ENCODE data around the gene NLRP12.

The NLRP12 gene

DNA sequence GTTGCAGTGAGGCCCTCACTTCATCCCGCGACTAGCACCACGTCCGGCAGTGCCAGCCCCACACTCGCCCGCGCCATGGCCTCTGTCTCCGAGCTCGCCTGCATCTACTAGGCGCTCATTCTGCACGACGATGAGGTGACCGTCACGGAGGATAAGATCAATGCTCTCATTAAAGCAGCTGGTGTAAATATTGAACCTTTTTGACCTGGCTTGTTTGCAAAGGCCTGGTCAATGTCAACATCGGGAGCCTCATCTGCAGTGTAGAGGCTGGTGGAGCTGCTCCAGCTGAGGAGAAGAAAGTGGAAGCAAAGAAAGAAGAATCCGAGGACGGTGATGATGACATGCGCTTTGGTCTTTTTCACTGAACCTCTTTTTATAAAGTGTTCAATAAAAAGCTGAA, 48.6 kb downstream of the NLRP12 start:
- no peak for TF ChIP-seq CTCF (IDR thresholded peaks at IDR 0.05)

GRCh38 chr19:53773999-53774398, 50.1 kb downstream of the NLRP12 start:
- TF ChIP-seq CTCF (IDR thresholded peaks at IDR 0.05) = no peak

- peak; percentile 79 for TF ChIP-seq CTCF (IDR thresholded peaks at IDR 0.05)
Observed at GRCh38 chr19:53772943-53773342, 51.2 kb downstream of the NLRP12 start.

GRCh38 chr19:53771144-53771543, 53.0 kb downstream of the NLRP12 start:
- TF ChIP-seq CTCF (IDR thresholded peaks at IDR 0.05) = no peak

DNA sequence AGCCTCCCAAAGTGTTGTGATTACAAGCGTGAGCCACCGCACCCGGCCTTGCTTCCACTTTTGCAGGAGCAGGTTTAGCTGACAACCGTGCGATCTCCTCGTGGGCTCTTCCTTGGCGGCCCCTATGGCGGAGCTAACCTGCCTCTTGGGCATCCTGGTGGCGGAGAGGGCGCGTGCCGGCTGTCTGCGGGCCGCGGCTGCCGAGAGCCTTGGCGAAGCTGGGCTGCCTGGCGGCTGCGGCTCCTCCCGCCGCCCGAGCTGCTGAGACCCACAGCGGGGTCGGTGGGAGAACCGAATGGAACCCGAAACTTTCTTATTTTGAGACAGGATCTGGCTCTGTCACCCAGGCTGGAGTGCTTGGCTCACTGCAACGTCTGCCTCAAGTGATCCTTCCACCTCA, 55.7 kb downstream of the NLRP12 start:
- no peak for TF ChIP-seq CTCF (IDR thresholded peaks at IDR 0.05)
